Muscle of arm (tissue), 12 donors: ENCODE data around the gene EMILIN2. TPM values are rescaled to one million over a fixed set of nuclear protein-coding genes. Genes with fewer than 3 reads are reported as not detected.

Experiments used
- DNase-seq: peaks from one replicate; pipeline ENCODE4 v3.0.0-alpha.2; 2013
- polyA plus RNA-seq, 12 donors: library from polyadenylated mRNA; unstranded; fragments of 120-200 nt; gene quantifications; one replicate each; pipeline ENCODE4 v1.2.1, GENCODE V29; 2013; ENCODE audit not compliant: insufficient read length in 12 of 12

EMILIN2 gene
- polyA plus RNA-seq, 12 donors, result 19.3 to 48.5 (median 27.7) TPM; not detected in 1

DNA sequence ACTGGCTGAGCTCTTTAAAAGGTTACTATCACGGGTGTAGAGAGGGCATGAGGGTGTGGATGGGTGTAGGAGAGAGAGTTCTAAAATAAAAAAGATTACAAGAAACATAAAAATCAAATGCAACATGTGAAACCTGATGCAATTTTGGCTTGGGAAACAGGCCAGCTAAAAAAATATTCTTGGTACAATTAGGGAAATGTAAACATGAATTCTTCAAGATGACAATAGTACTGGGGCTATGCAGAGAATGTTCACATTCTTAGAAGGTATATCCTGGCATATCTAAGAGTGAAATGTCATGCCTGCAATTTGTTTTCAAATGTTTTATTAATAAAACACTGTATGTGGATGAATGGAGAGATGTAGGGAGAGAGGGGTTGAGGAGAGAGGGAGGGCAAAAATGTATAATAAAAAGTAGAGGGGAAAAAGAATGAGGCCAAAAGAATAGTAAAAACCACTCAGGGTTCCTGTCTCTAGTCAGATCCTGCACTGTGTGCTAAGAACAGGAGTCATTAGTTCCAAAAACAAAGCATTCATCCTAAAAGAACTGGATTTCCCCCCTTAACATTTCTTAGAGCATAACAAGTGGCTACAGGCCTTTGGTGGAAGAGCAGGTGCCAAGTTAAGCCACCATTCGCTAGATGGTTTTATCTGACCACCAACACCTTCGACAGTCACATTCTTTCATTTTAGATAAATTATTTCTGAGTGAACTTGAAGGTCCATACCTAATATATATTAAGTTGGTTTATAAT is 88.8 kb downstream of the EMILIN2 start:
- no peak for DNase-seq

GRCh38 chr18:2939317-2939716 is 92.5 kb downstream of the EMILIN2 start:
- DNase-seq, result no peak

DNA sequence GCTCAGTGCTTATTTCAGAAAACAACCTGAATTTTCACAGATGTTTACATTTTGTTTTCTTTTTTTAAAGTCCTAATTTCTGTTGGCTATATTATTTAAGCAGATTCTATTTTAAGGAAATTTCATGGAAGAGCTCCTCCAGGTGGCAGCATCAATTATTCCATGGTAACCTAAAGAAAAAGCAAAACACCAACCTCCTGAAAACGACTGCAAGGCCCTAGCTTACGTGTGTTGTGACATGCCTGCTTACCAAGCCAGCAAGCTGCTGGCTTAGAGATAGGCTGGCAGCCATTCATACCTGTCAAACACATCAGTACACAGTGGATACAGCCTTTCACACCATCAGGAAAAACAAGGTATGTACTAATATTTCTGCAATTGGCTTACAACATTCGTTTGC is 101.2 kb downstream of the EMILIN2 start:
- DNase-seq, result peak; percentile 46

- DNase-seq, result no peak
Measured at GRCh38 chr18:2952605-2953004, 105.8 kb downstream of the EMILIN2 start.

DNA sequence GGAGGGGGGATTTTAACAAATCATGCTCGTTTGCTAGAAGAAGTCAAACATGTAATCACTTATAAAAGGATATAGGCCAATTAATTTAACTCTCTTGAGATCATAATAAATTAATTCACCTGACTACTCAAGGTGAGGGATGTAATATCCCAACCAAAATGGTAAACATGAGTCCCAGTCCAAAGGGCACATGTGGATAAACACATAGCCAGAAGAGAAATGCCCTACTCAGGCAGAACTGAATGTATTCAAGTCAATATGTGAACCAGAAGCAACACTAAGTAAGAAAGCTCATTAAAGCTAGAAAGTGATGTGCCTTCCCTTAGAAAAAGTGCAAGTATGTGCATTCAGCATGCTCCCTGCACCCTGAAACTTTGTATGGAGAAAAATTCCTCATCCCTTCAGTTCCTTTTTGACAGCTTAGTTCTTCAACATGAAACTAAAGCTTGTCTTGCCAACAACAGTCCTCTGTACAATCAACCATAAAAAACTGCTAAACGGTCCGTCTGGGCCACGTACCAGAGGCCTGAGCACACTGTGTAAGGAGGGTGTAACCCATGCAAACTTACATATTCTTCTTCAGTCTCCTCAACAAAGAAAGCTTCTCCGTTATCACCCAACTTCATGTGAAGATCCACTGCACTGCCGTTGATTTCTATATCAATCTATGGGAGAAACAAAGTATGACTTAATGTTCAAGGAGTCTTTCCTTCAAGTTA is 107.3 kb downstream of the EMILIN2 start:
- no peak for DNase-seq

GRCh38 chr18:2954869-2955645 is 108.3 kb downstream of the EMILIN2 start:
- DNase-seq, result no peak

GRCh38 chr18:2956056-2956455 is 109.2 kb downstream of the EMILIN2 start:
- DNase-seq, result no peak

DNA sequence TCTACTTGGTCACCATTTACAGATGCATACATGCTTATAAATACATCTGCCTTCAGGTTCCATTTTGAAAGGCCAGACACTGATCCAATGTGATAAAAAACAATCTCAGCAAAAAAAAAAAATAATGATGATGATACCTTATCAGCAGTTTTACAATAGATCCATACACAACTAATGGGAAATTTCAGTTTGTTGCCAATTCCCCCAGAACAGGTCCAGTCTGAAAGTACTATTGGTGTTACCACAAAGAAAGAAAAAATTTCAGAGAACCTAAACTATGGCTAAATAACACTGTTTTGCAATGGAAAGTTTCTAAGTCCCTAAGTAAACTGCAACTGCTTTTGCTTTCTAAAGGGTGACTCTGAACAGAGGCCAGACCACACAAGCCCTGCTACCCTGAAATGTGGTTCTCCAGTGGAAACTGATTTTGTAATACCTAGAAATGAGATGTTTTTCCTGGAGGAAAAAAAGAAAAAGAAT is 112.1 kb downstream of the EMILIN2 start:
- DNase-seq, result no peak

DNA sequence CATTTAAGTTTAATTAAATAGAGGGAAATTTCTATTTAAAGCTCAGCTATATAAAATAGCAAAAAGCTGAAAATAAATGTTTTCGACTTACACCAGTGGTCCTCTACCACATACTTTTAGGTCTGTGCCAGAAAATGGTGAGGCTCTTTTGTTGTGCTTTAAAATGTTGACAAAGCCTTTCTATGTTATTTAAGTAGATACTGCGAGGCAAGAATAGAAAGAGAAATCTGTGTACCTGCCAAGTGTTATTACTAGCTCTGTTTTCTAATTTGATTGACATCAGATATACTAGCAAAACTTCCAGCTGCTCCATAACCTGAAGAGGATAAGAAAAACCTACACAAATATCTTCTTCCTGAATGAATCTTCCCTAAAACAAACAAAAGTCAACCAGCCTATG is 112.5 kb downstream of the EMILIN2 start:
- DNase-seq, result no peak

DNA sequence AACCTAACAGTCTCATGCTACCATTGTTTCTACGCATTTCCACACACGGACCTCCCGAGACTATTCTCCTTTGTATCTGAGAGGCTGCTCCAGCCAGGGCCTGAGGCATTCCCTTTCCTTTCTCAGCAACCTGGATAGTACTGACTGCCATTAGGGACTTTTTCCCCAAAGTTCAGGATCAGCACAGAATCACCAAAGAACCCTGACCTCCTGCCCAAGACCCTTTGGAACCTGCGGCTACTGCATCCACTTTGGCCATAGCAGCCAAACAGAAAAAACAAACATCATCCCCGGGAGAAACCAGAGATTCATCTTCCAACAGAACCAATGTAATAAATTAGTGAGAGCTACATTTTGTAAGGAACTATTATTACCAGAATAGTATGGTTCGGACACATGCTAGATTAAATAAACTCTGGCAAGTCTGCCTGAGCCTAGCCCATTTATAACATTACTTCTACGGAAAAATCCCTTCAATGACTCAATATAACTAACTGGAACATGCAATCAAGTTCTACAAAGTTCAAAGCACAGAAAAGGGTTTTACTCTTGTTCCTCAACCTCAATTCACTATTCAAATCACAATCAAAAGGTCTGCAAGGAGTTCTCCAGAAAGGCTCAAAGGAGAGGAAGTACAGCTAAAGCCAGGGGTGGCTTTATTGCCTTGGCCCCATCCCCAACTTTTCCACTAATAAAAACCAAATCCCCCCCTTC is 114.3 kb downstream of the EMILIN2 start:
- DNase-seq, result no peak

- no peak for DNase-seq
Measured at GRCh38 chr18:2961821-2962220, 115.0 kb downstream of the EMILIN2 start.

GRCh38 chr18:2963048-2963447 is 116.2 kb downstream of the EMILIN2 start:
- DNase-seq, result no peak

DNA sequence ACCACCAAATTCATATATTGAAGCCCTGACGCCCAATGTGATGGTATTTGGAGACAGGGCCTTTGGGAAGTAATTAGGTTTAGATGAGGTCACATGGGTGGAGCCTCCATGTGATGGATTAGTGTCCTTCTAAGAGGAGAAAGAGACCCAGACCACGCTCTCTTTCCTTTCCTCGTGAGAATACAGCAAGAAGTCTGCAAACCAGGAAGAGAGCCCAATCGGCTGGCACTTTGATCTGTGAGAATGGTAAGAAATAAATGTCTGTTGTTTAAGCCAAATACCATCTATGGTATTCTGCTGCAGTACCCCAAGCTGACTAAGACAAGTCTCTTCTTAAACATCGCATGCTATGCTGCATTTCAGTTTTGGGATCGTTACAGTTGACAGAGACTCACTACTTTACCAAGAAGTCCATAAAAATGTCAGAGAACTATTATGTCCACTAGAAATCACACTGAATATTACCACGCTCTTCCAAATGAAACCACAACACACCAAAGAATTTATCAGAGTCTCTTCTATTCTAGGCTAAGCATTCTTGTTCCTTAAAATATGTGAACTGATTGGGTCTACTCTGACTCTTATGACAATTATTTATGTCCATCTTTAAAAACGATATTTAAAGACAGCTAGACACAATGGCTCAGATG is 117.7 kb downstream of the EMILIN2 start:
- no peak for DNase-seq

Other genes with a start within 250 kb of the EMILIN2 start
- 10 to 100 TPM in 11 of 12 donors, not detected in 1; 29.0 to 61.4 (median 41.2) TPM for gene SMCHD1, start 191.3 kb upstream of the EMILIN2 start, polyA plus RNA-seq
- 10 to 100 TPM in 11 of 12 donors, not detected in 1; 10.5 to 21.1 (median 14.2) TPM for gene LPIN2, start 166.1 kb downstream of the EMILIN2 start, polyA plus RNA-seq